ENCODE results near the gene MVP. TPM values are rescaled to one million over a fixed set of nuclear protein-coding genes. Genes with fewer than 3 reads are reported as not detected.

MVP gene
- total and polyA plus RNA-seq, 2 experiments from 2014 or later: 121 to 146 TPM

- peak overlapping the region; percentile 63 for H3K4me3 ChIP-seq
- no peaks in the 10 kb centered on the region for H3K36me3 ChIP-seq (replicated peaks; ENCODE audit: insufficient read depth, low read depth)
- 3% methylated on average over 27 of the region's 69 CpGs for WGBS (ENCODE audit: low lambda C conversion rate, missing lambda C conversion rate)
- DNase-seq (ENCODE audit: low spot score): peak; percentile 92
- TF ChIP-seq EZH2 (IDR thresholded peaks at IDR 0.05; ENCODE audit: borderline replicate concordance): no peak
- peak; percentile 56 for TF ChIP-seq CTCF (IDR thresholded peaks at IDR 0.05; ENCODE audit: poor library complexity)
- H3K9me3 ChIP-seq (ENCODE audit: low read depth): no peaks in the 10 kb centered on the region
- H2AFZ ChIP-seq: no peak overlapping the region
- H3K9me2 ChIP-seq (replicated peaks; ENCODE audit: insufficient read depth): no peaks in the 10 kb centered on the region
- peaks cover 31% of the 10 kb centered on the region for H3K79me2 ChIP-seq
- H3K27ac ChIP-seq: peak overlapping the region; percentile 93
- no peaks in the 10 kb centered on the region for H3K27me3 ChIP-seq
- H3K4me1 ChIP-seq (ENCODE audit: insufficient read depth): peaks cover 38% of the 10 kb centered on the region
- H3K4me2 ChIP-seq: peak overlapping the region; percentile 91
- H4K20me1 ChIP-seq (ENCODE audit: insufficient read depth, poor library complexity, severe bottlenecking): peaks cover 24% of the 10 kb centered on the region
These were observed 12.6 kb upstream of the MVP start for GRCh38 chr16:29807426-29808218.

GRCh38 chr16:29808219-29808900 is 11.9 kb upstream of the MVP start:
- DNase-seq (ENCODE audit: low spot score): no peak
- no peaks in the 10 kb centered on the region for H3K9me2 ChIP-seq (replicated peaks; ENCODE audit: insufficient read depth)
- H3K27ac ChIP-seq: peak overlapping the region; percentile 93
- TF ChIP-seq EZH2 (IDR thresholded peaks at IDR 0.05; ENCODE audit: borderline replicate concordance) (no peak), CTCF (IDR thresholded peaks at IDR 0.05; ENCODE audit: poor library complexity) (no peak), EZH2phosphoT487 (IDR thresholded peaks at IDR 0.05; ENCODE audit: low read depth, severe bottlenecking, unreplicated experiment) (no peak)
- H3K9me3 ChIP-seq (ENCODE audit: low read depth): no peaks in the 10 kb centered on the region
- H4K20me1 ChIP-seq (ENCODE audit: insufficient read depth, poor library complexity, severe bottlenecking): peaks cover 24% of the 10 kb centered on the region
- WGBS (ENCODE audit: low lambda C conversion rate, missing lambda C conversion rate): 60% methylated on average over 23 of the region's 25 CpGs
- H3K36me3 ChIP-seq (replicated peaks; ENCODE audit: insufficient read depth, low read depth): no peaks in the 10 kb centered on the region
- H2AFZ ChIP-seq: no peak overlapping the region
- peaks cover 38% of the 10 kb centered on the region for H3K4me1 ChIP-seq (ENCODE audit: insufficient read depth)
- H3K4me2 ChIP-seq: peak overlapping the region; percentile 91
- no peaks in the 10 kb centered on the region for H3K27me3 ChIP-seq
- peak overlapping the region; percentile 63 for H3K4me3 ChIP-seq
- peaks cover 38% of the 10 kb centered on the region for H3K79me2 ChIP-seq

- Histone ChIP-seq H3K36me3 (replicated peaks; ENCODE audit: insufficient read depth, low read depth) (no peaks in the 10 kb centered on the region), H3K4me3 (no peak overlapping the region), H3K4me2 (peak overlapping the region; percentile 91), H4K20me1 (ENCODE audit: insufficient read depth, poor library complexity, severe bottlenecking) (peaks cover 24% of the 10 kb centered on the region), H3K9me3 (ENCODE audit: low read depth) (no peaks in the 10 kb centered on the region), H3K27me3 (no peaks in the 10 kb centered on the region), H3K79me2 (peaks cover 44% of the 10 kb centered on the region), H3K4me1 (ENCODE audit: insufficient read depth) (peaks cover 38% of the 10 kb centered on the region), H2AFZ (no peak overlapping the region), H3K9me2 (replicated peaks; ENCODE audit: insufficient read depth) (no peaks in the 10 kb centered on the region), H3K27ac (peak overlapping the region; percentile 93)
- TF ChIP-seq EZH2phosphoT487 (IDR thresholded peaks at IDR 0.05; ENCODE audit: low read depth, severe bottlenecking, unreplicated experiment): no peak
- no peak for TF ChIP-seq CTCF (IDR thresholded peaks at IDR 0.05; ENCODE audit: poor library complexity)
- TF ChIP-seq EZH2 (IDR thresholded peaks at IDR 0.05; ENCODE audit: borderline replicate concordance): no peak
- no peak for DNase-seq (ENCODE audit: low spot score)
- WGBS (ENCODE audit: low lambda C conversion rate, missing lambda C conversion rate): 92% methylated on average over 23 of the region's 31 CpGs
These were observed 11.1 kb upstream of the MVP start for GRCh38 chr16:29809031-29809747.
